Keratinocyte (primary cell): Measurements from ENCODE around the gene CNTNAP5. TPM values are rescaled to one million over a fixed set of nuclear protein-coding genes. Genes with fewer than 3 reads are reported as not detected.

ENCODE experiments used
- DNase-seq: peaks from one replicate; pipeline ENCODE4 v3.0.0-alpha.2; 2011; ENCODE audit warnings: low read depth, missing footprints, low spot score
- FAIRE-seq: peaks from 2 replicates; lab custom pipeline; 2011; peaks lifted over from hg19 to GRCh38; lab: Jason Lieb, UNC
- H2AFZ ChIP-seq: 2 replicates; pipeline ENCODE4 v1.6.0; 2012; ENCODE audit warnings: low read length, control low read depth, inconsistent platforms; ENCODE audit not compliant: control insufficient read depth
- H3K27ac ChIP-seq: 2 replicates; pipeline ENCODE4 v1.5.1; 2011; ENCODE audit warnings: low read length; ENCODE audit not compliant: control insufficient read depth, insufficient read depth
- H3K27me3 ChIP-seq: 3 replicates; pipeline ENCODE4 v1.6.0; 2011; ENCODE audit warnings: low read length; ENCODE audit not compliant: control insufficient read depth, insufficient read depth; ENCODE audit errors: extremely low read depth
- H3K36me3 ChIP-seq, 2 experiments: 2 replicates in 1 of 2; 3 replicates in 1 of 2; pipeline ENCODE4 v1.5.1; 2011; ENCODE audit warnings: low read length in 2 of 2, mild to moderate bottlenecking in 1 of 2; ENCODE audit not compliant: control insufficient read depth in 2 of 2, insufficient read depth in 2 of 2; ENCODE audit errors: extremely low read depth in 1 of 2
- H3K4me1 ChIP-seq: 3 replicates; pipeline ENCODE4 v1.5.1; 2011; ENCODE audit warnings: low read length; ENCODE audit not compliant: control insufficient read depth, insufficient read depth; ENCODE audit errors: extremely low read depth
- H3K4me2 ChIP-seq: 3 replicates; pipeline ENCODE4 v1.6.0; 2011; ENCODE audit warnings: low read depth, low read length; ENCODE audit not compliant: control insufficient read depth, insufficient read depth; ENCODE audit errors: extremely low read depth
- H3K4me3 ChIP-seq, 3 experiments: fragments of 200-600 bp in 1 of 3; sonication (generic) in 1 of 3; 2 replicates in 2 of 3; 3 replicates in 1 of 3; pipeline ENCODE4 v1.5.1; 2011 to 2016; ENCODE audit warnings: low read length in 3 of 3, mild to moderate bottlenecking in 3 of 3, control low read depth in 2 of 3, inconsistent platforms in 1 of 3, low read depth in 1 of 3, mixed read lengths in 1 of 3, mixed run types in 1 of 3, moderate library complexity in 1 of 3; ENCODE audit not compliant: control insufficient read depth in 2 of 3, insufficient read depth in 2 of 3; ENCODE audit errors: extremely low read depth in 1 of 3
- H3K79me2 ChIP-seq: 2 replicates; pipeline ENCODE4 v1.6.0; 2012; ENCODE audit warnings: low read length; ENCODE audit not compliant: control insufficient read depth, insufficient read depth
- H3K9ac ChIP-seq: 3 replicates; pipeline ENCODE4 v1.6.0; 2011; ENCODE audit warnings: low read length; ENCODE audit not compliant: control insufficient read depth, insufficient read depth; ENCODE audit errors: extremely low read depth
- H3K9me1 ChIP-seq: 3 replicates; pipeline ENCODE4 v1.6.0; 2011; ENCODE audit warnings: low read length; ENCODE audit not compliant: control insufficient read depth, insufficient read depth; ENCODE audit errors: extremely low read depth
- H3K9me3 ChIP-seq: 2 replicates; pipeline ENCODE4 v1.5.1; 2012; ENCODE audit warnings: low read depth, low read length; ENCODE audit not compliant: control insufficient read depth
- H4K20me1 ChIP-seq: 3 replicates; pipeline ENCODE4 v1.6.0; 2011; ENCODE audit warnings: low read length; ENCODE audit not compliant: control insufficient read depth, insufficient read depth; ENCODE audit errors: extremely low read depth
- EZH2 ChIP-seq: IDR thresholded peaks from one replicate; pipeline ENCODE4 v1.6.1; 2012; ENCODE audit warnings: inconsistent platforms, mild to moderate bottlenecking, low read length, moderate library complexity
- dilution Hi-C: fragments of 300-500 bp; cut with MboI; formaldehyde crosslinking; loops from one replicate; pipeline ENCODE4 v1.7.0; 2020; ENCODE audit warnings: low sequenced_read_pairs; ENCODE audit not compliant: extremely low pct_ligation_motif_present
- polyA plus RNA-seq, 5 experiments: library from polyadenylated mRNA; depleted of rRNA in 3 of 5; stranded (reverse) in 3 of 5; stranded (forward) in 1 of 5; unstranded in 1 of 5; fragments of >200 nt; gene quantifications; 1 replicate in 1 of 5; 2 replicates in 3 of 5; 3 replicates in 1 of 5; pipeline versions ENCODE4 v1.2.1 to v1.2.3, GENCODE V29; 2011 to 2012; ENCODE audit warnings: missing spikeins in 2 of 5, low read depth in 1 of 5, low replicate concordance in 1 of 5
- TF ChIP-seq, protein P1 (sequence below), 3 experiments: IDR thresholded peaks in 1 of 3; conservative IDR thresholded peaks in 1 of 3; optimal IDR thresholded peaks in 1 of 3; 2 replicates in 2 of 3; 3 replicates in 1 of 3; pipeline versions ENCODE3 to v1.5.1; 2011; ENCODE audit warnings: low read length in 3 of 3, mild to moderate bottlenecking in 3 of 3, moderate library complexity in 2 of 3, control low read depth in 1 of 3, inconsistent platforms in 1 of 3; ENCODE audit not compliant: insufficient read depth in 2 of 3; ENCODE audit errors: extremely low read depth in 1 of 3

Gene CNTNAP5
- polyA plus RNA-seq, 1 donor (not counting 4 experiments of a cell fraction or from before 2014, with no cell fraction given): not detected

DNA sequence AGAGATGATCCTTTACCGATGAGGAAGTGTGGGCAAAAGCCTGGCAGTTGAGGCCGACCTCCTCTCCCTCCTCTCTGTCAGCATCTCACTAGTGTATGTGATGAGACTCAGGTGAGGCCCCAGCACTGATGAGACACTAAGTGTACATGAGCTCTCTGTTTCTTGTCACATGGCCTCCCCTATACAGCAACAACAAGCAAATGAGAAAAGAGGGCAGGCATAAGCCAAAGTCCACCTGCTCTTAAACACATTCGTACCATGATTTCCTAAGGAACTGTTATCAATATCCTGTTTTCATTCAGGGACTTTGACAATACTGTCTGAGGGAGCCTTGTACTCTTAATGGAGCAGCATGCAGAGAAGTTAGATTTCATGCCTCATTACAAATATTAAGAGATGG lies 113.0 kb downstream of the CNTNAP5 start:
- no peak for FAIRE-seq
- H3K36me3 ChIP-seq: no peaks in the 10 kb centered on the region
- dilution Hi-C loops: no loop called here

DNA sequence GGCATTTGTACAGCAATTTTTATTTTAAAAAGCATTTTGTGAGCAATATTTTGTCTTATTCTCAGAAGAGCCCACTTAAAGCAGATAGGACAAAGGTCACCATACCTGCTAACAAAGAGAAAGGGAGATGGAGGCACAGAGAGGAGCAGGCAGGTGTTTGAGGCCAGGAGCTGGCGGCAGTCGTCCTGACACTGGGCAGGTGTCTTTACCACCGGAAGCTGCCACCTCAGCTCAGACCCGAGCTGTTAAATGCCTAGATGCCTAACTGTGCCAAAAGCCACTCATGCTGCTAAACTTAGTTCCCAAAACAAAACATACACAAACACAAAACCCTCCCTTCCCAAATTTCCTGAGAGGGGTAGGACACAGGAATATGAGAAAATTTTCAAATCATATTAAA lies 120.9 kb downstream of the CNTNAP5 start:
- Histone ChIP-seq H3K4me2 (no peak overlapping the region), H3K27ac (no peak overlapping the region), H3K36me3 (no peaks in the 10 kb centered on the region), H2AFZ (no peak overlapping the region), H3K9me1 (no peaks in the 10 kb centered on the region), H4K20me1 (no peaks in the 10 kb centered on the region), H3K27me3 (no peaks in the 10 kb centered on the region), H3K9me3 (peaks cover 2% of the 10 kb centered on the region), H3K4me3 (no peak overlapping the region), H3K4me1 (no peaks in the 10 kb centered on the region), H3K9ac (no peak overlapping the region), H3K79me2 (no peaks in the 10 kb centered on the region)
- dilution Hi-C loops: no loop called here
- TF ChIP-seq, protein P1, sequence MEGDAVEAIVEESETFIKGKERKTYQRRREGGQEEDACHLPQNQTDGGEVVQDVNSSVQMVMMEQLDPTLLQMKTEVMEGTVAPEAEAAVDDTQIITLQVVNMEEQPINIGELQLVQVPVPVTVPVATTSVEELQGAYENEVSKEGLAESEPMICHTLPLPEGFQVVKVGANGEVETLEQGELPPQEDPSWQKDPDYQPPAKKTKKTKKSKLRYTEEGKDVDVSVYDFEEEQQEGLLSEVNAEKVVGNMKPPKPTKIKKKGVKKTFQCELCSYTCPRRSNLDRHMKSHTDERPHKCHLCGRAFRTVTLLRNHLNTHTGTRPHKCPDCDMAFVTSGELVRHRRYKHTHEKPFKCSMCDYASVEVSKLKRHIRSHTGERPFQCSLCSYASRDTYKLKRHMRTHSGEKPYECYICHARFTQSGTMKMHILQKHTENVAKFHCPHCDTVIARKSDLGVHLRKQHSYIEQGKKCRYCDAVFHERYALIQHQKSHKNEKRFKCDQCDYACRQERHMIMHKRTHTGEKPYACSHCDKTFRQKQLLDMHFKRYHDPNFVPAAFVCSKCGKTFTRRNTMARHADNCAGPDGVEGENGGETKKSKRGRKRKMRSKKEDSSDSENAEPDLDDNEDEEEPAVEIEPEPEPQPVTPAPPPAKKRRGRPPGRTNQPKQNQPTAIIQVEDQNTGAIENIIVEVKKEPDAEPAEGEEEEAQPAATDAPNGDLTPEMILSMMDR (optimal IDR thresholded peaks at IDR 0.05 in 1 of 3, IDR thresholded peaks at IDR 0.05 in 1 of 3, conservative IDR thresholded peaks at IDR 0.05 in 1 of 3; ENCODE audit: extremely low read depth in 1 of 3, insufficient read depth in 2 of 3, low read length in 3 of 3): no peak
- TF ChIP-seq EZH2: no peak
- no peak for FAIRE-seq
- DNase-seq: no peak

More for the DNA sequence above, 113.0 kb downstream of the CNTNAP5 start:
- Histone ChIP-seq H3K4me2 (no peak overlapping the region), H3K9me3 (no peaks in the 10 kb centered on the region), H3K9ac (no peak overlapping the region), H2AFZ (no peak overlapping the region), H3K4me3 (no peak overlapping the region), H3K27me3 (no peaks in the 10 kb centered on the region), H3K27ac (no peak overlapping the region), H3K9me1 (no peaks in the 10 kb centered on the region), H3K79me2 (no peaks in the 10 kb centered on the region), H4K20me1 (no peaks in the 10 kb centered on the region), H3K4me1 (no peaks in the 10 kb centered on the region)
- no peak for DNase-seq
- no peak for TF ChIP-seq EZH2
- TF ChIP-seq, protein P1 (optimal IDR thresholded peaks at IDR 0.05 in 1 of 3, IDR thresholded peaks at IDR 0.05 in 1 of 3, conservative IDR thresholded peaks at IDR 0.05 in 1 of 3; ENCODE audit: extremely low read depth in 1 of 3, insufficient read depth in 2 of 3, low read length in 3 of 3): no peak
